ENCODE measurements around the gene MACROD2.

Gene MACROD2

GRCh38 chr20:15642676-15643075, 1647.4 kb downstream of the MACROD2 start:
- in situ Hi-C loops (cut with MboI; ENCODE audit: low sequenced_read_pairs, unreplicated experiment): no loop called here
- TF ChIP-seq, protein P1, sequence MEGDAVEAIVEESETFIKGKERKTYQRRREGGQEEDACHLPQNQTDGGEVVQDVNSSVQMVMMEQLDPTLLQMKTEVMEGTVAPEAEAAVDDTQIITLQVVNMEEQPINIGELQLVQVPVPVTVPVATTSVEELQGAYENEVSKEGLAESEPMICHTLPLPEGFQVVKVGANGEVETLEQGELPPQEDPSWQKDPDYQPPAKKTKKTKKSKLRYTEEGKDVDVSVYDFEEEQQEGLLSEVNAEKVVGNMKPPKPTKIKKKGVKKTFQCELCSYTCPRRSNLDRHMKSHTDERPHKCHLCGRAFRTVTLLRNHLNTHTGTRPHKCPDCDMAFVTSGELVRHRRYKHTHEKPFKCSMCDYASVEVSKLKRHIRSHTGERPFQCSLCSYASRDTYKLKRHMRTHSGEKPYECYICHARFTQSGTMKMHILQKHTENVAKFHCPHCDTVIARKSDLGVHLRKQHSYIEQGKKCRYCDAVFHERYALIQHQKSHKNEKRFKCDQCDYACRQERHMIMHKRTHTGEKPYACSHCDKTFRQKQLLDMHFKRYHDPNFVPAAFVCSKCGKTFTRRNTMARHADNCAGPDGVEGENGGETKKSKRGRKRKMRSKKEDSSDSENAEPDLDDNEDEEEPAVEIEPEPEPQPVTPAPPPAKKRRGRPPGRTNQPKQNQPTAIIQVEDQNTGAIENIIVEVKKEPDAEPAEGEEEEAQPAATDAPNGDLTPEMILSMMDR (IDR thresholded peaks at IDR 0.05; ENCODE audit: borderline replicate concordance, control extremely low read depth, extremely low read depth, insufficient read depth, missing control alignments): no peak
- DNase-seq (ENCODE audit: low spot score): no peak

- TF ChIP-seq, protein P1 (IDR thresholded peaks at IDR 0.05; ENCODE audit: borderline replicate concordance, control extremely low read depth, extremely low read depth, insufficient read depth, missing control alignments): no peak
- in situ Hi-C loops (cut with MboI; ENCODE audit: low sequenced_read_pairs, unreplicated experiment): no loop called here
- no peak for DNase-seq (ENCODE audit: low spot score)
Observed at GRCh38 chr20:15643713-15644112, 1648.4 kb downstream of the MACROD2 start.

- no peak for DNase-seq (ENCODE audit: low spot score)
- TF ChIP-seq, protein P1 (IDR thresholded peaks at IDR 0.05; ENCODE audit: borderline replicate concordance, control extremely low read depth, extremely low read depth, insufficient read depth, missing control alignments): no peak
Observed at GRCh38 chr20:15645816-15646215, 1650.5 kb downstream of the MACROD2 start.

GRCh38 chr20:15653396-15654207, 1658.3 kb downstream of the MACROD2 start:
- TF ChIP-seq, protein P1 (IDR thresholded peaks at IDR 0.05; ENCODE audit: borderline replicate concordance, control extremely low read depth, extremely low read depth, insufficient read depth, missing control alignments): no peak
- in situ Hi-C loops (cut with MboI; ENCODE audit: low sequenced_read_pairs, unreplicated experiment): loop anchor here (25.0 kb wide), 2 partner anchors 391 to 1316 kb away; partner anchors contain the start of gene FLRT3
- no peak for DNase-seq (ENCODE audit: low spot score)

More at GRCh38 chr20:15645816-15646215, 1650.5 kb downstream of the MACROD2 start:
- in situ Hi-C loops (cut with MboI; ENCODE audit: low sequenced_read_pairs, unreplicated experiment): no loop called here

GRCh38 chr20:15654208-15654649, 1658.9 kb downstream of the MACROD2 start:
- DNase-seq (ENCODE audit: low spot score): peak; percentile 48
- in situ Hi-C loops (cut with MboI; ENCODE audit: low sequenced_read_pairs, unreplicated experiment): loop anchor here (25.0 kb wide), 2 partner anchors 392 to 1317 kb away; partner anchors contain the start of gene FLRT3
- TF ChIP-seq, protein P1 (IDR thresholded peaks at IDR 0.05; ENCODE audit: borderline replicate concordance, control extremely low read depth, extremely low read depth, insufficient read depth, missing control alignments): peak; percentile 64

- no peak for DNase-seq (ENCODE audit: low spot score)
- TF ChIP-seq, protein P1 (IDR thresholded peaks at IDR 0.05; ENCODE audit: borderline replicate concordance, control extremely low read depth, extremely low read depth, insufficient read depth, missing control alignments): no peak
- in situ Hi-C loops (cut with MboI; ENCODE audit: low sequenced_read_pairs, unreplicated experiment): loop anchor here (25.0 kb wide), 2 partner anchors 393 to 1318 kb away; partner anchors contain the start of gene FLRT3
Observed at GRCh38 chr20:15655295-15655874, 1660.1 kb downstream of the MACROD2 start.

All from GM13976 (cell line).